PC-9 (cell line): ENCODE measurements around the gene CBFA2T3. TPM values are rescaled to one million over a fixed set of nuclear protein-coding genes. Genes with fewer than 3 reads are reported as not detected.

ENCODE experiments used
- BruUV-seq: library from RNA; stranded (reverse); fragments of 400-500 nt; replicated peaks from 2 replicates; lab custom pipeline; 2021; lab: Mats Ljungman, UMichigan
- CTCF ChIA-PET: fragments of 300-600 bp; sonication (Branson Sonifier 250); formaldehyde crosslinking; loops from one replicate; lab custom pipeline; 2022; ENCODE audit warnings: antibody characterized with exemption; lab: Charles Lee
- POLR2A ChIA-PET: fragments of 300-600 bp; sonication (Branson Sonifier 250); formaldehyde crosslinking; loops from one replicate; lab custom pipeline; 2022; ENCODE audit warnings: antibody characterized with exemption; ENCODE audit not compliant: unreplicated experiment; lab: Charles Lee
- DNase-seq, 2 experiments: peaks; one replicate each; pipeline versions ENCODE4 v3.0.0 to v3.0.0-alpha.2; 2015 to 2022; ENCODE audit warnings: mixed read lengths in 1 of 2
- H2AFZ ChIP-seq: fragments of 200-600 bp; sonication (generic); 2 replicates; pipeline ENCODE4 v1.8.1; 2017; ENCODE audit warnings: antibody characterized with exemption
- H3F3A ChIP-seq: fragments of 200-600 bp; sonication (generic); 2 replicates; pipeline ENCODE4 v1.8.1; 2017; ENCODE audit warnings: antibody characterized with exemption, mild to moderate bottlenecking, low read depth; ENCODE audit not compliant: insufficient read depth
- H3K27ac ChIP-seq: fragments of 200-600 bp; sonication (generic); 2 replicates; pipeline ENCODE4 v1.6.1; 2016; ENCODE audit warnings: mixed run types
- H3K27me3 ChIP-seq: fragments of 200-600 bp; sonication (generic); 2 replicates; pipeline ENCODE4 v1.6.1; 2016; ENCODE audit warnings: low read depth, mixed run types; ENCODE audit not compliant: insufficient read depth
- H3K36me3 ChIP-seq: fragments of 200-600 bp; sonication (generic); 2 replicates; pipeline ENCODE4 v1.6.1; 2016; ENCODE audit warnings: low read depth, mixed run types
- H3K4me1 ChIP-seq: fragments of 200-600 bp; sonication (generic); replicated peaks from 2 replicates; pipeline ENCODE4 v1.6.1; 2016; ENCODE audit warnings: mixed run types; ENCODE audit not compliant: insufficient read depth
- H3K4me2 ChIP-seq: fragments of 200-600 bp; sonication (generic); 2 replicates; pipeline ENCODE4 v1.6.1; 2017; ENCODE audit warnings: mixed run types
- H3K4me3 ChIP-seq: fragments of 200-600 bp; sonication (generic); 2 replicates; pipeline ENCODE4 v1.6.1; 2016; ENCODE audit warnings: mixed run types
- H3K79me2 ChIP-seq: fragments of 200-600 bp; sonication (generic); 2 replicates; pipeline ENCODE4 v1.6.1; 2017; ENCODE audit warnings: low read depth, mixed run types
- H3K9me2 ChIP-seq: fragments of 200-600 bp; sonication (generic); 2 replicates; pipeline ENCODE4 v1.8.1; 2017; ENCODE audit warnings: mild to moderate bottlenecking; ENCODE audit not compliant: insufficient read depth
- H3K9me3 ChIP-seq: fragments of 200-600 bp; sonication (generic); 2 replicates; pipeline ENCODE4 v1.8.1; 2016; ENCODE audit warnings: low read depth; ENCODE audit not compliant: insufficient read depth
- H4K20me1 ChIP-seq: fragments of 200-600 bp; sonication (generic); 2 replicates; pipeline ENCODE4 v1.8.1; 2017; ENCODE audit not compliant: insufficient read depth
- CTCF ChIP-seq: fragments of 200-600 bp; sonication (generic); conservative IDR thresholded peaks from 2 replicates; pipeline ENCODE4 v1.6.1; 2017; ENCODE audit warnings: mixed run types, antibody characterized with exemption, mild to moderate bottlenecking, moderate library complexity
- EZH2 ChIP-seq: fragments of 200-600 bp; sonication (generic); IDR thresholded peaks from 2 replicates; pipeline ENCODE4 v1.8.0; 2017; ENCODE audit warnings: antibody characterized with exemption, low read depth
- intact Hi-C: fragments of 100-400 bp; cut with micrococcal nuclease; formaldehyde crosslinking; loops from one replicate; pipeline ENCODE4 v1.10.0; 2022; ENCODE audit not compliant: unreplicated experiment
- total RNA-seq: library from RNA; stranded (reverse); gene quantifications from 2 replicates; pipeline ENCODE4 v1.2.3, GENCODE V29; 2021

The CBFA2T3 gene
- total RNA-seq, 1 experiment from 2014 or later = 1.0 TPM

- no peak overlapping the region for H2AFZ ChIP-seq
- no peaks in the 10 kb centered on the region for H3K79me2 ChIP-seq
- no peaks in the 10 kb centered on the region for H3K27me3 ChIP-seq
- TF ChIP-seq EZH2 (no peak), CTCF (no peak)
- no peak overlapping the region for H3K27ac ChIP-seq
- intact Hi-C loops = loop anchor here (10.0 kb wide), 2 partner anchors 69 to 131 kb away; partner anchors contain the start of genes GALNS and TRAPPC2L
- BruUV-seq = no TSS peak
- H3K4me1 ChIP-seq = peaks cover 38% of the 10 kb centered on the region
- no peak overlapping the region for H3K4me2 ChIP-seq
- POLR2A ChIA-PET = no interaction called here
- CTCF ChIA-PET = no interaction called here
- H3F3A ChIP-seq = peaks cover 8% of the 10 kb centered on the region; the same call in 1 of the 2 replicates
- H3K36me3 ChIP-seq = no peaks in the 10 kb centered on the region
- H4K20me1 ChIP-seq = no peaks in the 10 kb centered on the region
- no peak overlapping the region for H3K4me3 ChIP-seq
- peak in 1 of 2 experiments; percentile 22 for DNase-seq
- no peaks in the 10 kb centered on the region for H3K9me2 ChIP-seq
- H3K9me3 ChIP-seq = no peaks in the 10 kb centered on the region
These were observed 52.8 kb downstream of the CBFA2T3 start for GRCh38 chr16:88923926-88924833.

GRCh38 chr16:88923450-88923849 is 53.6 kb downstream of the CBFA2T3 start:
- POLR2A ChIA-PET = interaction anchor here (0.5 kb wide), 1 partner anchor 971 kb away, joined by 4 read pairs; no protein-coding TSS in a partner anchor

More at GRCh38 chr16:88923450-88923849, 53.6 kb downstream of the CBFA2T3 start:
- CTCF ChIA-PET = no interaction called here
- H3K4me1 ChIP-seq = peaks cover 38% of the 10 kb centered on the region
- peaks cover 8% of the 10 kb centered on the region; the same call in 1 of the 2 replicates for H3F3A ChIP-seq
- H3K27me3 ChIP-seq = no peaks in the 10 kb centered on the region
- no peaks in the 10 kb centered on the region for H4K20me1 ChIP-seq
- no peak overlapping the region for H3K4me2 ChIP-seq
- no peaks in the 10 kb centered on the region for H3K9me3 ChIP-seq
- BruUV-seq = no TSS peak
- H2AFZ ChIP-seq = no peak overlapping the region
- no peak for TF ChIP-seq CTCF
- TF ChIP-seq EZH2 = no peak
- H3K79me2 ChIP-seq = no peaks in the 10 kb centered on the region
- intact Hi-C loops = loop anchor here (10.0 kb wide), 2 partner anchors 69 to 131 kb away; partner anchors contain the start of genes GALNS and TRAPPC2L
- H3K9me2 ChIP-seq = no peaks in the 10 kb centered on the region
- H3K4me3 ChIP-seq = no peak overlapping the region
- no peaks in the 10 kb centered on the region for H3K36me3 ChIP-seq
- H3K27ac ChIP-seq = no peak overlapping the region
- DNase-seq = no peak
